ENCODE results near the gene PLA2G7.

PLA2G7 gene

DNA sequence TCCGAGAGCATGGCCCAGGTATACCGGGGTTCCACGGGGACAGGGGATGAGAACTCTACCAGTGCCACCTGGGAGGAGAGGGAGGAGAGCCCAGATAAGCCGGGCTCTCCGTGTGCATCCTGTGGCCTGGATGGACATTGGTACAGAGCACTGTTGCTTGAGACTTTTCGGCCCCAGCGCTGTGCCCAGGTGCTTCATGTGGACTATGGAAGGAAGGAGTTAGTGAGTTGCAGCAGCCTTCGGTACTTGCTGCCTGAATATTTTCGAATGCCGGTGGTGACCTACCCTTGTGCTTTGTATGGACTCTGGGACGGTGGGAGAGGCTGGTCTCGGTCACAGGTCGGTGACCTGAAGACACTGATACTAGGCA, 46.2 kb downstream of the PLA2G7 start:
- H3K36me3 Mint-ChIP-seq (ENCODE audit: low read depth), result no peaks in the 10 kb centered on the region

GRCh38 chr6:46688117-46688965, 46.8 kb downstream of the PLA2G7 start:
- no peak overlapping the region for H3K4me3 Mint-ChIP-seq
- H3K27me3 Mint-ChIP-seq (ENCODE audit: low read depth), result peaks cover 8% of the 10 kb centered on the region
- H3K9me3 Mint-ChIP-seq, result no peaks in the 10 kb centered on the region
- no peaks in the 10 kb centered on the region for H3K36me3 Mint-ChIP-seq (ENCODE audit: low read depth)
- DNase-seq (ENCODE audit: low spot score), result no peak
- H3K27ac Mint-ChIP-seq, result no peak overlapping the region
- no peaks in the 10 kb centered on the region for H3K4me1 Mint-ChIP-seq (ENCODE audit: low read depth)

More for the DNA sequence above, 46.2 kb downstream of the PLA2G7 start:
- Mint-ChIP-seq H3K9me3 (no peaks in the 10 kb centered on the region), H3K27me3 (ENCODE audit: low read depth) (peaks cover 14% of the 10 kb centered on the region), H3K4me1 (ENCODE audit: low read depth) (no peaks in the 10 kb centered on the region), H3K4me3 (no peak overlapping the region), H3K27ac (no peak overlapping the region)
- no peak for DNase-seq (ENCODE audit: low spot score)

GRCh38 chr6:46687619-46688097, 47.5 kb downstream of the PLA2G7 start, which contains the start of gene TDRD6:
TDRD6 (plus strand) TSS chr6:46687885; CDS start chr6:46688129, 244 bp downstream.
- DNase-seq (ENCODE audit: low spot score), result no peak
- Mint-ChIP-seq H3K27ac (no peak within 1 kb of the TSS), H3K4me1 (ENCODE audit: low read depth) (no peaks in the 10 kb centered on the region), H3K4me3 (no peak within 1 kb of the TSS), H3K9me3 (no peaks in the 10 kb centered on the region), H3K27me3 (ENCODE audit: low read depth) (peaks cover 5% of the 10 kb centered on the region), H3K36me3 (ENCODE audit: low read depth) (no peaks in the 10 kb centered on the region)

GRCh38 chr6:46684771-46685170, 50.4 kb downstream of the PLA2G7 start:
- DNase-seq (ENCODE audit: low spot score), result no peak
- Mint-ChIP-seq H3K9me3 (no peaks in the 10 kb centered on the region), H3K27ac (no peak overlapping the region), H3K27me3 (ENCODE audit: low read depth) (peaks cover 4% of the 10 kb centered on the region), H3K36me3 (ENCODE audit: low read depth) (no peaks in the 10 kb centered on the region), H3K4me3 (no peak overlapping the region), H3K4me1 (ENCODE audit: low read depth) (no peaks in the 10 kb centered on the region)

DNA sequence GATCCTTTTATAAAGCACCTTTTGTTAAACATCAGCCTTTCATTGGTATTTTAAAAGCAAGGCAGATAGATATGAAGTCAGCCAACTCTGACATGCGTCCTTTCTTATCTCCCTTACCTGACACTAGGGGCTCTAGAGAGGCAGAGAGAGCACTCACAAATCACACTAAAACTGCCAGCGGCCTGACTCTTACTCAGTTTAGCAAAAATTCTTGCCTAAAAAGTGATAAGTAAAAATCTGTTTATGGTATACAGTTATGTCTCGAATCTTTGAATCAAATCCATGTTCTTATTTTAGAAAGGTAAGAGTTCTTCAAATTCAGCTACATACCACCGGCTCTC, 57.9 kb downstream of the PLA2G7 start:
- Mint-ChIP-seq H3K4me1 (ENCODE audit: low read depth) (no peaks in the 10 kb centered on the region), H3K36me3 (ENCODE audit: low read depth) (no peaks in the 10 kb centered on the region), H3K27me3 (ENCODE audit: low read depth) (peaks cover 4% of the 10 kb centered on the region), H3K9me3 (no peaks in the 10 kb centered on the region), H3K27ac (no peak overlapping the region), H3K4me3 (no peak overlapping the region)
- DNase-seq (ENCODE audit: low spot score), result no peak

GRCh38 chr6:46676604-46677313, 58.4 kb downstream of the PLA2G7 start:
- no peak for DNase-seq (ENCODE audit: low spot score)
- H3K27ac Mint-ChIP-seq, result no peak overlapping the region
- no peaks in the 10 kb centered on the region for H3K9me3 Mint-ChIP-seq
- no peak overlapping the region for H3K4me3 Mint-ChIP-seq
- H3K27me3 Mint-ChIP-seq (ENCODE audit: low read depth), result peaks cover 4% of the 10 kb centered on the region
- no peaks in the 10 kb centered on the region for H3K4me1 Mint-ChIP-seq (ENCODE audit: low read depth)
- no peaks in the 10 kb centered on the region for H3K36me3 Mint-ChIP-seq (ENCODE audit: low read depth)

DNA sequence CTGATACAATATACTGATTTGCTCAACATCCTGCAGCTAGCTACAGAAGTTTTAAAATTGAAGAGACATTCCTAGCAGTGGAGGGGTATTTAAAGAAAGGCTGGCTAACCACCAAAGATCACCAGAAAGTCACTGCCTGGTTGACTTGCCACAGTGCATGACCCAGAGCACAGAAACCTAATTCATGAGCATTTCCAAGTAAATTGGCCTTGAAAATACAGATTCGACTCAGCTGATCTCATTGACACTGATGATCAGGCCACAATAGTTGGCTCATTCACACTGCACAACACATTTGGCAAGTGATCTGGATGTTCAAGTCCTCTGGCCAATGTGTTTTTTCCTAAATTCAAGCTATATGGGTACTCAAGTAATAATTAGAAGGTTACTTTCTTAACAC, 60.8 kb downstream of the PLA2G7 start:
- peaks cover 2% of the 10 kb centered on the region for H3K27me3 Mint-ChIP-seq (ENCODE audit: low read depth)
- H3K9me3 Mint-ChIP-seq, result no peaks in the 10 kb centered on the region
- H3K4me3 Mint-ChIP-seq, result no peak overlapping the region
- DNase-seq (ENCODE audit: low spot score), result no peak
- no peaks in the 10 kb centered on the region for H3K36me3 Mint-ChIP-seq (ENCODE audit: low read depth)
- H3K27ac Mint-ChIP-seq, result no peak overlapping the region
- no peaks in the 10 kb centered on the region for H3K4me1 Mint-ChIP-seq (ENCODE audit: low read depth)

DNA sequence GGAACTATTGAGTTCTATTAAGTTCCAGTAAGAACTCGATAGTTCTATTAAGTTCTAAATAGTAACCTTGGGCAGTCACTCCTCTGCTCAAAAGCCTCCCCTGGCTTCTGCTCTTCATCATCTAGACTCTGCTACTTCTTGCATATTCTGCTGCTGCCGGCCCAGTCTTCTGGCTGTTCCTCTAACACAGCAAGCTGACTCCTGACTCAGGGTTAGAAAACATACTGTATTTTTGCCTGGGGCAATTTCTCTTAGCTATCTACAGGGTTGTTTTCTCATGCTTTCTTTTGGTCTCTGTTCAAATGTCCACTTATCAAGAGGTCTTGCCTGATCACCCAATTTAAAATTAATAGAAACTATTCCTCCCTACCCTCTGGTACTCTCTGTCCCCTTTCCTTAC, 67.8 kb downstream of the PLA2G7 start:
- DNase-seq (ENCODE audit: low spot score), result no peak
- Mint-ChIP-seq H3K9me3 (no peaks in the 10 kb centered on the region), H3K36me3 (ENCODE audit: low read depth) (no peaks in the 10 kb centered on the region), H3K4me1 (ENCODE audit: low read depth) (no peaks in the 10 kb centered on the region), H3K4me3 (no peak overlapping the region), H3K27me3 (ENCODE audit: low read depth) (peaks cover 8% of the 10 kb centered on the region), H3K27ac (no peak overlapping the region)

DNA sequence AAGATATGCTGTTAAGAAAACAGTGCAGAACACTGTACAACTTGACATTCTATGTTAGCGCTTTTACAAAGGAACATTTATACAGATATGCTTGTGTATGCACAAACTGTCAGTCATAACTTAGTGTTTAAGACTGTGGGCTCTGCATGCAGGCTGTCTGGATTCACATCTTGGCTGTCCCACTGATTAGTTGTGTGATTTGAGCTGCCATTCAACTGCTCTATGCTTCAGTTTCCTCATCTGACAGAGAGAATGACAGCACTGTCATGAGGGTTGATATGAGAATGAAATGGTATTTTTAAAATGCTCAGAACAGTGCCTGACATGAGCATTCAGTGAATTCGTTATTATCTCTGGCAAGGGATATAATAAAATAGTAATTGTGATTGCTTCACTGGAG, 73.7 kb downstream of the PLA2G7 start:
- H3K4me3 Mint-ChIP-seq, result no peak overlapping the region
- no peak overlapping the region for H3K27ac Mint-ChIP-seq
- peaks cover 3% of the 10 kb centered on the region for H3K27me3 Mint-ChIP-seq (ENCODE audit: low read depth)
- H3K36me3 Mint-ChIP-seq (ENCODE audit: low read depth), result no peaks in the 10 kb centered on the region
- DNase-seq (ENCODE audit: low spot score), result no peak
- no peaks in the 10 kb centered on the region for H3K9me3 Mint-ChIP-seq
- no peaks in the 10 kb centered on the region for H3K4me1 Mint-ChIP-seq (ENCODE audit: low read depth)

DNA sequence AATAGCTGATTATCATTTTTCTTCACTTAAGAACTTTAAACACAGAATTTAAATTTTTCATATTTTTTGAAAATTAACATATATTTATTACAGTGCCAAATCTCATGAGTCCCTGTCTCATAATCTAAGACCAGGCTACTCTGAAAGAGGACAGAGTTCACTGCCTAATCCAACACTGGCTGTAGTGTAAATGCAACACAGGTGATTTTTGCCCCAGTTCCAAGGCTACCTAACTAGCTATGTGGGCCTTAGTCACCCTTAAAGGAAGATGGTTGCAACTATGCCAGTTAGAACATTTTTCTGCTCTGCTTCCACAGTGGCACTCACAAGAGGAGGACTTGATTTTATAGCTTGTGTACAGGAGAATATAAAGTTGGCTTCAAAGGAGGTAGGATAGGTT, 77.5 kb downstream of the PLA2G7 start:
- Mint-ChIP-seq H3K4me3 (no peak overlapping the region), H3K4me1 (ENCODE audit: low read depth) (peaks cover 7% of the 10 kb centered on the region), H3K9me3 (no peaks in the 10 kb centered on the region), H3K27ac (no peak overlapping the region), H3K27me3 (ENCODE audit: low read depth) (peaks cover 29% of the 10 kb centered on the region), H3K36me3 (ENCODE audit: low read depth) (no peaks in the 10 kb centered on the region)
- DNase-seq (ENCODE audit: low spot score), result no peak

GRCh38 chr6:46655803-46656202, 79.4 kb downstream of the PLA2G7 start:
- Mint-ChIP-seq H3K27me3 (ENCODE audit: low read depth) (peaks cover 44% of the 10 kb centered on the region), H3K36me3 (ENCODE audit: low read depth) (no peaks in the 10 kb centered on the region), H3K9me3 (no peaks in the 10 kb centered on the region), H3K4me1 (ENCODE audit: low read depth) (peaks cover 17% of the 10 kb centered on the region), H3K27ac (no peak overlapping the region), H3K4me3 (no peak overlapping the region)
- no peak for DNase-seq (ENCODE audit: low spot score)

Measured in T-helper 2 cell treated with Interferon-gamma antibody and Interleukin-4, amounts not matched to agents 5 μg/mL and 100 μg/mL, for 36 hours (primary cell).